ENCODE data around the gene SESTD1. TPM values are rescaled to one million over a fixed set of nuclear protein-coding genes. Genes with fewer than 3 reads are reported as not detected.

The SESTD1 gene
- total and polyA plus RNA-seq, 2 of the 8 experiments (the other 6 are each of a cell fraction or from before 2014, with no cell fraction given): 5.2 to 49.6 TPM

- Histone ChIP-seq H3K4ac (replicated peaks; ENCODE audit: insufficient read length, low read depth, low read length) (no peak overlapping the region), H4K5ac (ENCODE audit: insufficient read length, low read depth, low read length) (no peak overlapping the region), H4K20me1 (replicated peaks in 1 of 2; ENCODE audit: control insufficient read depth in 1 of 2, insufficient read depth in 2 of 2, low read length in 2 of 2) (no peaks in the 10 kb centered on the region), H3K79me1 (ENCODE audit: low read depth, low read length) (no peaks in the 10 kb centered on the region), H3K9ac (replicated peaks in 1 of 4; ENCODE audit: extremely low read depth in 1 of 4, low read depth in 3 of 4, low read length in 3 of 4) (no peak overlapping the region), H2BK15ac (ENCODE audit: low read length) (no peak overlapping the region), H2BK5ac (ENCODE audit: low read depth, low read length) (no peak overlapping the region), H2AK5ac (ENCODE audit: low read depth, low read length) (no peak overlapping the region), H3K23ac (ENCODE audit: insufficient read length) (no peak overlapping the region), H4K8ac (ENCODE audit: extremely low read depth, insufficient read depth, low read length) (no peak overlapping the region), H3K36me3 (ENCODE audit: control insufficient read depth in 2 of 4, insufficient read depth in 4 of 4, low read length in 3 of 4) (no peaks in the 10 kb centered on the region), H3K4me1 (replicated peaks in 1 of 4; ENCODE audit: control insufficient read depth in 3 of 4, insufficient read depth in 4 of 4, low read length in 3 of 4) (no peaks in the 10 kb centered on the region), H2BK12ac (ENCODE audit: low read depth, low read length) (no peak overlapping the region), H3K4me2 (ENCODE audit: insufficient read depth in 1 of 2, low read depth in 2 of 2, low read length in 2 of 2) (no peak overlapping the region), H3K56ac (replicated peaks; ENCODE audit: insufficient read length, low read depth, low read length) (no peak overlapping the region), H2AFZ (ENCODE audit: low read length) (no peak overlapping the region), H4K91ac (replicated peaks; ENCODE audit: insufficient read length, low read length) (no peak overlapping the region), H3K27ac (ENCODE audit: low read depth, low read length) (no peak overlapping the region), H3K27me3 (replicated peaks in 1 of 4; ENCODE audit: control insufficient read depth in 3 of 4, extremely low read depth in 1 of 4, insufficient read depth in 3 of 4, low read length in 3 of 4) (no peaks in the 10 kb centered on the region), H3K9me3 (ENCODE audit: insufficient read depth in 2 of 2, low read depth in 1 of 2, low read length in 1 of 2) (peaks cover 3 to 6% of the 10 kb centered on the region in 2 experiments; a peak in 1 of 4 replicates), H3K18ac (ENCODE audit: extremely low read depth, low read length) (no peak overlapping the region), H3K79me2 (ENCODE audit: control insufficient read depth in 1 of 2, insufficient read depth in 2 of 2, low read length in 2 of 2) (no peaks in the 10 kb centered on the region), H3K23me2 (ENCODE audit: low read depth, low read length) (no peaks in the 10 kb centered on the region), H2BK20ac (ENCODE audit: low read length) (no peak overlapping the region), H2BK120ac (replicated peaks; ENCODE audit: low read depth, low read length) (no peak overlapping the region), H3K4me3 (ENCODE audit: extremely low read depth in 1 of 4, insufficient read depth in 2 of 4, low read depth in 3 of 4, low read length in 4 of 4) (no peak overlapping the region), H3K14ac (ENCODE audit: insufficient read length) (no peak overlapping the region)
- FAIRE-seq (no peak), DNase-seq (ENCODE audit: low read depth in 1 of 2, low spot score in 2 of 2) (no peak)
- ChIA-PET CTCF (ENCODE audit: partially characterized antibody) (interaction anchor here (1.4 kb wide), 1 partner anchor 18 kb away, joined by 4 read pairs; no protein-coding TSS in a partner anchor), POLR2A (ENCODE audit: partially characterized antibody) (no interaction called here)
- TF ChIP-seq BCL11A (IDR thresholded peaks at IDR 0.05; ENCODE audit: low read depth in 2 of 2, low read length in 2 of 2) (no peak), RXRA (IDR thresholded peaks at IDR 0.05; ENCODE audit: insufficient read depth, low read depth, low read length) (no peak), POLR2A (IDR thresholded peaks at IDR 0.05; ENCODE audit: control extremely low read depth in 1 of 2, low read depth in 2 of 2, low read length in 2 of 2) (no peak), BRCA1 (IDR thresholded peaks at IDR 0.05; ENCODE audit: low read depth, low read length) (no peak), SIN3A (conservative IDR thresholded peaks at IDR 0.05 in 1 of 2, IDR thresholded peaks at IDR 0.05 in 1 of 2; ENCODE audit: low read depth in 1 of 2, low read length in 2 of 2) (no peak), RAD21 (IDR thresholded peaks at IDR 0.05 in 1 of 2, conservative IDR thresholded peaks at IDR 0.05 in 1 of 2; ENCODE audit: low read depth in 2 of 2, low read length in 2 of 2) (no peak), CREB1 (IDR thresholded peaks at IDR 0.05) (no peak), HDAC2 (IDR thresholded peaks at IDR 0.05; ENCODE audit: borderline replicate concordance in 1 of 2, low read depth in 2 of 2, low read length in 2 of 2) (no peak)
- TF ChIP-seq, protein P1, sequence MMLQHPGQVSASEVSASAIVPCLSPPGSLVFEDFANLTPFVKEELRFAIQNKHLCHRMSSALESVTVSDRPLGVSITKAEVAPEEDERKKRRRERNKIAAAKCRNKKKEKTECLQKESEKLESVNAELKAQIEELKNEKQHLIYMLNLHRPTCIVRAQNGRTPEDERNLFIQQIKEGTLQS (IDR thresholded peaks at IDR 0.05; ENCODE audit: insufficient read depth, low read depth, low read length): no peak
These were observed 48.4 kb upstream of the SESTD1 start for GRCh38 chr2:179313057-179313456.
